Measurements from ENCODE around the gene OR2V2.
A peak's percentile ranks its signal among the peaks of the same experiment; 100 is the strongest.
"Not testable (repeated sequence)": the region's sequence is repeated elsewhere in the genome, so short reads cannot be mapped to it uniquely, and the experiment has no call there.

The OR2V2 gene

DNA sequence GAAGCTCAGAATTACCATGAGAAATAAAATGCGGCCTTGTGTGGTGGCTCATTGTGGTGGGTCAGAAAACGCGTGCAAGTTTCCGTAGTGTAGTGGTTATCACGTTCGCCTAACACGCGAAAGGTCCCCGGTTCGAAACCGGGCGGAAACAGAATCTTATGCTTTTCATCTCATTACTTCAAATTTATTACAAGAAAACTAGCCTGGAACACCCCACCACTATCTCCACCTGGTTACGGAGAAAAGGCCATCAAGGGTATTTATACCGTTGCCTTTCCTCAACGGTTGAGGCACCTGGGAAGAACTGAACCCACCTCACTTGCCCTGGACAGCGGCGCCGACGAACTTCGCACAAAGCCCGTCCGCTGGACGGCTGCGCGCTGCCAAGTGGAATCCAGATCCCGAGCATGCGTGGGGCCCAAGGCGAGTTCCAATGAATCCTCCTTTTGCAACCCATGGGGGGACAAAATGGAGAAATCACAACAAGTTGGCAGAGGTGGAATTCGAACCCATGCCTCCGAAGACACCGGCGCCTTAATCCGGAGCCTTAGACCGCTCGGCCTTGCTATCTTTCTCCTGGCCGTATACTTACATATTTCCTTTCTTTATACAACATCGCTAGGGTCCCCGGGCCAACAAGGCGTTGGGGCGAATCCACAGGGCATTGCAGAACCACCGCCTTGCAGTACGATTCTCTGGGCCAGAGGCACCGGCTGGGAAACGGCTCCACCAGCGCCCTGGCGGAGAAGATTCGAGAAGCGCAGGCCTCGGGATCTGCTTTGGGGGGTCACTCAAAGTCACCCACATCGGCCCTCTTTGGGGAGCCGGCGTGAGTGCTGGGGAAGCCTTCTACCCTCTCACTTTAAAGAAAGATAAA, 16.9 kb downstream of the OR2V2 start:
- Histone ChIP-seq H3K27ac (no peak overlapping the region), H3K4me3 (no peak overlapping the region)

DNA sequence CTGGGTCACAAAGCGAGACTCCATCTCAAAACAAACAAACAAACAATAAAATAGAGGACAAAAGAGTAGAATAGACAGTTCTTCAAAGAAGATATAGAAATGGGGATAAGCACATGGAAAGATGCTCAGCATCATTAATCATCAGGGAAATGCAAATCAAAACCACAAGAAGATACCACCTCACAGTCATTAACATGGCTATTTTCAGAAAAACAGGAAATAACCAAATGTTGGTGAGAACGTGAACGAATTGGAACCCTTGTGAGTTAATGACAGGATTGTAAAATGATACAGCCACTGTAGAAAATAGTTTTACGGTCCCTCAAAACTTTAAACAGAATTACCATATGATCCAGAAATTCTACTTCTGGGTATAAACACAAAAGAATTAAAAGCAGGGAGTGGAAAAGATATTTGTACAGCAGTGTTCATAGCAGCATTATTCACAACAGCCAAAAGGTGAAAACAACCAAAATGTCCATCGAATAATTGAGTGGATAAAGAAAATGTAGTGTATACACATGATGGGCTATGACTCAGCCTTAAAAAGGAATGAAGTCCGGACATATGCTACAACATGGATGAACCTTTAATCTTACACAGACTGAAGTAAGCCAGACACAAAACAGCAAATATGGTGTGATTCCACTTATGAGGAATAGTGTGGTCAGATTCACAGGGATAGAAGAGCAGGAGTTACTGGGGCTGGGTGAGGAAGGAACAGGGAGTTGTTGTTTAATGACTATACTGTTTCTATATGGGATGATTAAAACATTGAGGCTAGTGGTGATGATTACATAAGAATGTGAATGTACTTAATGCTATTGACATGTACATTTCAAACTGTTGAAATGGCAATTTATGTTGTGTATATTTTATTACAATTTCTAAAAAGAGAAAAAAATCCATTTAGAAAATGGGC, 19.7 kb downstream of the OR2V2 start:
- Histone ChIP-seq H3K27ac (no peak overlapping the region), H3K4me3 (no peak overlapping the region)

DNA sequence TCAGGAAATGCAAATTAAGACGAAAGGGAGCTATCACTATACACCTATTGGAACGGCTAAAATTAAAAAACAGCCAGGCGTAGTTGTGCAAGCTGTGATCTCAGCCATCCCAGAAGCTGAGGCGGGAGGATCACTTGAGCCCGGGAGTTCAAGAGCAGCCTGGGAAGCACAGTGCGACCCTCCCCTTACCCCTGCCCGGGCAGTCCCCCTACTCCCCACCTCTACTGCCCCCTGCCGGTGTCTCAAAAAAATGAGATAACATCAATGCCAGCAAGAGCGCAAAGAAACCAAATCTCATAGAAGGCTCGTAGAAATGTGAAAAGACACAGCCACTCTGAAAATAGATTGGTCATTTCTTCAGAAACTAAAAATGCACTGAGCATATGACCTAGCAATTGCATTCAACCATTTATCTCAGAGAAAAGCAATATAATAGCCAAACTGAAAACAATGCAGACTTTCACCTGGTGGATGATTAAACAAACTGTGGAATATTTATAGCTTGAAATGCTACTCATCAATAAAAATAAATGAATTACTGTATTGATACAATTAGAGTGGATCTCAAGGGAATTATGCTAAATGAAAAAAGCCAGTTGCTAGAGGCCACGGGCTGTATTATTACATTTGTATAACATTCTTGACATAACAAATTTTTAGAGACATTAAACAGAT, 20.6 kb downstream of the OR2V2 start:
- H3K4me3 ChIP-seq: no peak overlapping the region
- H3K27ac ChIP-seq: no peak overlapping the region

DNA sequence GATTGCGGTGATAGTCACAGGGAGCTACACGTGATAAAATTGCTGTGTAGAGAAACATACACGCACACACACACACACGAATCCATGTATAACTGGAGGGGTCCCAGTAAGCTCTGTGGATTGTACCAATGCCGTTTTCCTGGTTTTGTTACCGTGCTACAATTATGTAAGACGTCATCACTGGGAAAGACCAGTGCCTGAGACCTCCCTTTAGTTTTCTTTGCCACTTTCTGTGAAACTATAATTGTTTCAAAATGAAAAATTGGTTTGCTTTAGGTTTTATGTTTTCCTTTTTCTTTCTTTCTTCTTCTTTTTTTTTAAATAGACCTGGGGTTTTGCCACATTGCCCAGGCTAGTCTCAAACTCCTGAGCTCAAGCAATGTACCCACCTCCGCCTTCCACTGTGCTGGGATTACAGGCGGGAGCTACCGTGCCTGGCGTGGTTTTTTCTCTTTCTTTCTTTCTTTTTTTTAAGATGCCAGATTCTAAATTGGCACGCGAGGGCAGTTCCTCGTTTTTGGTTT, 21.3 kb downstream of the OR2V2 start:
- Histone ChIP-seq H3K4me3 (no peak overlapping the region), H3K27ac (no peak overlapping the region)

DNA sequence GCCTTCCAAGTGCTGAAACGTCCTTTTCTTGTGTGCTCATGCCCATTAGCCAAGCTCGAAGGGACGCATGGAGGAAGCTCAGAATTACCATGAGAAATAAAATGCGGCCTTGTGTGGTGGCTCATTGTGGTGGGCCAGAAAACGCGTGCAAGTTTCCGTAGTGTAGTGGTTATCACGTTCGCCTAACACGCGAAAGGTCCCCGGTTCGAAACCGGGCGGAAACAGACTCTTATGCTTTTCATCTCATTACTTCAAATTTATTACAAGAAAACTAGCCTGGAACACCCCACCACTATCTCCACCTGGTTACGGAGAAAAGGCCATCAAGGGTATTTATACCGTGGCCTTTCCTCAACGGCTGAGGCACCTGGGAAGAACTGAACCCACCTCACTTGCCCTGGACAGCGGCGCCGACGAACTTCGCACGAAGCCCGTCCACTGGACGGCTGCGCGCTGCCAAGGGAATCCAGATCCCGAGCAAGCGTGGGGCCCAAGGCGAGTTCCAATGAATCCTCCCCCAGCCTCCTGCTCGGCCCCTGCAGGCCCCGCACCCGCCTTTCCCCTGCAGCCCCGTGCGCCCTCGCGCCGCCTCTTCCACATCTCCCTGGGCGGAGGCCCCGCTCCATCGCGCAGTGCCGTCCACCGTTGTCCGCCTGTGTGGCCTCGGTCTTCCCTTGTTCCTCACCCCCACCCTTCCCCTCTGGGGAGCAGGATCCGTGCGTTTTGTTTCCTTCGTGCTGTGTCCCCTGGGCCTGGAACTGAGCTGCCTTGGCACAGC, 22.3 kb downstream of the OR2V2 start:
- H3K4me3 ChIP-seq: peak overlapping the region in 1 of 7 experiments; percentile 23
- H3K27ac ChIP-seq: not testable (repeated sequence)

DNA sequence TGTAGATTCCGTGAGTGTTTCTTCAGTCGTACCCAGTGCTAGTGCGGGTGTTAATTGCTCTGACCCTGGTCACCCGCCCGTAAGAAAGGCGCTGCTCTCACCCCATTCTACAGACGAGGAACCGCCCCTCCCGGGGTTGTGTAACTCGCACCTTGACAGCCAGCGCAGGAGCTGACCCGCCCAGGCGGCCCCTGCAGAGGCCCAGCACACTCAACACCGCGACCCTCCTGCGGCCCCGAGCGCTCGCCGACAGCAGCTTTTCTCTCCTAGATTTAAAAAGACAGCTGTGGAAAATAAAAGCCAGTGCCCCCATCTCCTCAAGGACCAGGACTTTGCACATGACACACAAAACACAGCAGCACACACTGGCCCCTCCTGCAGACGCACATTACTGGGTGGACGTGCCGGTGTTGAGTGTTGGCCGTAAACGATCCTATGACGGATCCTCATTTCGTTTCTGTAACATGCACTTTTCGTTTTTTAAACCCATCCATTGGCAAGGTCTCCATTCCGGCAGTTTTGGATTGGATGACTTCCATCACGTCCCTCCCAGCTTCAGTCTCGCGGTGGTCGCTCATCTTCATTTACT, 22.9 kb downstream of the OR2V2 start:
- Histone ChIP-seq H3K27ac (no peak overlapping the region), H3K4me3 (peak overlapping the region in 1 of 7 experiments; percentile 23)

DNA sequence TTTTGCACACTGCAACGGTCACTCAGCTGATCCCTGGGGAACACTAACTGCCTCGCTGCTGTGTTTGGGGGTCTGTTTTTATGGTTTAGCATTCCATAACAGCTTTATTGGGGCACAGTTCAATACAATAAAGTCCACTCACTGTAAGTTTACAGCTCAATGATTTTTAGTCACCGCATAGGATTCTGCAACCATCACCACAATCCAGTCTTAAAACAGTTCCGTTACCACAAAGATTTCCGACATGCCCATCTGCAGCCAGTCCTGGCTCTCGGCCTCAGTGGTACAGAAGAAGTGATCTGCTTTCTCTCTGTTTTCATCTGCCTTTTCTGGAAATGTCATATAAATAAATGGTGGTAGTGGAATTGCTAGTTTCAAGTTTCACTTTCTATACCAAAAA, 23.6 kb downstream of the OR2V2 start:
- no peak overlapping the region for H3K27ac ChIP-seq
- no peak overlapping the region for H3K4me3 ChIP-seq

DNA sequence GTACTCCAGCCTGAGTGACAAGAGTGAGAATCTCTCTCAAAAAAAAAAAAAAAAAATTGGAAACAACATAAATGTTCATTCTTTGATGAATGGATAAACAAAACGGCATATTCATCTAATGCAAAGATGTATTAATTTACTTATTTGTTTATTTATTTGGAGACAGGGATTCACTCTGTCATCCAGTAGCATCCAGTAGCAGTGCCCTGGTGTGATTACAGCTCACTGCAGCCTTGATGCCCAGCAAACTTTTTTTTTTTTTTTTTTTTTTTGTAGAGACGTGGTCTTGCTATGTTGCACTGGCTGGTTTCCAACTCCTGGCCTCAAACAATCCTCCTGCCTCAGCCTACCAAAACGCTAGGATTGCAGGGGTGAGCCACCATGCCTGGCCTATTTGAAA, 24.4 kb downstream of the OR2V2 start:
- no peak overlapping the region for H3K4me3 ChIP-seq
- no peak overlapping the region for H3K27ac ChIP-seq

DNA sequence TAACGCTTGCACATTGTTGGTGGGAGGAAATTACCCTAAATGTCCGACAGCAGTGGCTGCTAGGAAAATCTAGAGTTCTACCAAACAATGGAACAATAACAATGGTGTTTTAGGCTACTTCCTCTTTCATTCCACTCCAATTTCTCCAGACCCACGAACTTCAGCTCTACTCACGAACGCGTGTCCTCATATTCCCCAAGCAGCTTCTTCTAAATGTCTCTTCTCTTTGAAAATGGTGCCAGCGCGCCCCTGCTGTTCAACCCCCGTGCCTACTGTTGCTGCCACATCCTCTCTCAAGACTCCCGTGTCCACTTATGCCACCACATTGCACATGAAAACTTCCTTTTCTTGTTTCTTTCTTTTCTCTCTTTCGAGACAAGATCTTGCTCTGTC, 25.6 kb downstream of the OR2V2 start:
- peak overlapping the region in 1 of 21 experiments; percentile 14 for H3K27ac ChIP-seq
- H3K4me3 ChIP-seq: no peak overlapping the region

DNA sequence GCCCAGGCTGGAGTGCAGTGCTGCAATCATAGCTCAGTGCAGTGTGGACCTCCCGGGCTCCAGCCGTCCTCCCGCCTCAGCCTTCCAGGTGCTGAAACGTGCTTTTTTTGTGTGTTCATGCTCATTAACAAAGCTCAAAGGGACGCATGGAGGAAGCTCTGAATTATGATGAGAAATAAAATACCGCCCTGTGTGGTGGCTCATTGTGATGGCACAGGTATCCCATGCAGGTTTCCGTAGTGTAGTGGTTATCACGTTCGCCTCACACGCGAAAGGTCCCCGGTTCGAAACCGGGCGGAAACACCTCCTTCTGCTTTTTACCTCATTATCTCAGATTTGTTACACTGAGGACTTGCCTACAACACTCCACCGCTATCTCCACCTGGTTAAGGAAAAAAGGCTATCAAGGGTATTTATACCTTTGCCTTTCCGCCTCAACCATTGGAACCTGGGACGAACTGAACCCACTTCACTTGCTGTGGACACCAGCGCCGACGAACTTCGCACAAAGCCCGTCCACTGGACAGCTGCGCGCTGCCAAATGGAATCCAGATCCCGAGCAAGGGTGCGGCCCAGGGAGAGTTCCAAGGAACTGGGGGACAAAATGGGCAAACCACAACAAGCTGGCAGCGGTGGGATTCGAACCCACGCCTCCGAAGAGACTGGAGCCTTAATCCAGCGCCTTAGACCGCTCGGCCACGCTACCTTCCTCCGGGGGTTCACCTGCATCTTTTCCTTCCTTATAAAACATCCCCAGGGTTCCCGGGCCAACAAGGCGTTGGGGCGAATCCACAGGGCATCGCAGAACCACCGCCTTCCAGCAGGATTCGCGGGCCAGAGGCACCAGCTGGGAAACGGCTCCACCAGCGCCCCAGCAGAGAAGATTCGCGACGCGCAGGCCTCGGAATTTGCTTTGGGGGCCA, 26.3 kb downstream of the OR2V2 start:
- no peak overlapping the region for H3K4me3 ChIP-seq

DNA sequence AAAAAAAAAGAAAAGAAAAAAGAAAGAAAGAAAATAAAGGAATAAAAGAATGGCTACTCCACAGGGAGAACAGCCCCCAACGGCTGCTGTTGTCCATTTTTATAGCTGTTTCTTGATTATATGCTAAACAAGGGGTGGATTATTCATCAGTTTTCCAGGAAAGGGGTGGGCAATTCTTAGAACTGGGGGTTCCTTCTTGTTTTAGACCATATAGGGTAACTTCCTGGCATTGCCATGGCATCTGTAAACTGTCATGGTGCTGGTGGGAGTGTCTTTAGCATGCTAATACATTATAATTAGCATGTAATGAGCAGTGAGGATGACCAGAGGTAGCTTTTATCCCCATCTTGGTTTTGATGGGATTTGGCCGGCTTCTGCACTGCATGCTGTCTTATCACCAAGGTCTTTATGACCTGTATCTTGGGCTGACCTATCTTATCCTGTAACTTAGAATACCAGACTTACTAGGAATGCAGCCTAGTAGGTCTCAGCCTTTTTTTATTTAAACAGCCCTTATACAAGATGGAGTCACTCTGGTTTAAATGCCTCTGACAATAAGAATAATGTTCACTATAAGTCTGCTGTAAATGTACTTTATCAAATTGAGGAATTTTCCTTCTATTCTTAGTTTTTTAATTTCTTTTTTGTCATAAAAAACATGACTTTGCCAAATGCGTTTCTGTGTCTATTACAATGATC, 29.0 kb downstream of the OR2V2 start:
- Histone ChIP-seq H3K27ac (no peak overlapping the region), H3K4me3 (no peak overlapping the region)

More for the DNA sequence above, 26.3 kb downstream of the OR2V2 start:
- H3K27ac ChIP-seq: peak overlapping the region in 1 of 21 experiments; percentile 14

DNA sequence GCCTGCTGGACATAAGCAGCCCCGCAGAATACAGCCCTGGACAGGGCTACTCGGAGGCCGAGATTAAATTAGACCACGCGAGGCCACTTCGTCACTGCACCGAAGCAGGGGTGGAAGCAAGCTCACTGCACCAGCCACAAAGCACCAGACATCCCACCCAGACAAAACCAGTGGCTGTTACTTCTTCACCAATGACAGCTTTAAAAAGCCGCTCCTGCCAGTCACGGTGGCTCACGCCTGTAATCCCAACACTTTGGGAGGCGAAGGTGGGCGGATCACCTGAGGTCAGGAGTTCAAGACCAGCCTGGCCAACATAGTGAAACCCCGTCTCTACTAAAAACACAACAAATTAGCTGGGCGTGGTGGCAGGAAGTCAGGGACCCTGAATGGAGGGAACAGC, 30.2 kb downstream of the OR2V2 start:
- not testable (repeated sequence) for H3K27ac ChIP-seq, H3K4me3 ChIP-seq

DNA sequence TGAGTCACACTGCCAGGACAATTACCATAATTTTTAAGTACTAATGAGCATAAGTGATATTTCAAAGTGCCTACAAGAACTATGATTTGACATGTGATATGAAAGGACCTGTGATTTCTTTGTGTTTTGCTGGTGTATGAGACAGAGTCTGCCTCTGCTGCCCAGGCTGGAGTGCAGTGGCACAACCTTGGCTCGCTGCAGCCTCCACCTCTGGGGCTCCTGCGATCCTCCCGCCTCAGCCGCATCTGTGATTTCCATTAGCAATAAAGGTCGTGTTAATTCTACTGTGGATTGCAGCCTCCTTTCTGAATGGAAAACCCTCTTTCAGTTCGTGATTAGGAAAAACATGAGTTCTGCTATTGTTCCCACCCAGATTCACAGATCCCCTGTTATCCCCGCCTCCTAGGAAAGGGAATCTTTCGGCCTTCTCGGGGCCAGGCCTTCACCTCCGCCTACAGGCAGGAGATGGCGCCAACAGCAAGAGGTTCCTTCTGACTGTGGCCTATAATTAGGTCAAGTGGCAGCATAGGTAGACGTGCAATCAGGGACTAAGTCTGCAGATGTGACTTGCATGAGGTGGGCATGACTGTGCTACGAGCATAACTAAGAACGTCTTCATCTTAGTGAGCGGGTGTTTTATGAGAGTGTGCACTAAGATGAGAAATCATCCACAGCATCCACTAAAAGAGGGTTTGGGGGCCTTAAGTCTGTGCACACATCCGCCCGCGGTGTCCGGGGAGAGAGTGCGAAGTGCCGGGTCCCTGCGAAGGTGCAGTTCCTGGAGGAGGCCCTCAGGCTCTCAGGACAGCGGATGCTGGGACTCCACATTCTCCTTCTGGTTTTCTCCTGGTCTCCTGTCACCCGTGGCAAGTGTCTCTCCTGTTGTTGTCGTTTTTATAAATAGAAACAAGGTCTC, 34.5 kb downstream of the OR2V2 start:
- Histone ChIP-seq H3K27ac (no peak overlapping the region), H3K4me3 (no peak overlapping the region)

DNA sequence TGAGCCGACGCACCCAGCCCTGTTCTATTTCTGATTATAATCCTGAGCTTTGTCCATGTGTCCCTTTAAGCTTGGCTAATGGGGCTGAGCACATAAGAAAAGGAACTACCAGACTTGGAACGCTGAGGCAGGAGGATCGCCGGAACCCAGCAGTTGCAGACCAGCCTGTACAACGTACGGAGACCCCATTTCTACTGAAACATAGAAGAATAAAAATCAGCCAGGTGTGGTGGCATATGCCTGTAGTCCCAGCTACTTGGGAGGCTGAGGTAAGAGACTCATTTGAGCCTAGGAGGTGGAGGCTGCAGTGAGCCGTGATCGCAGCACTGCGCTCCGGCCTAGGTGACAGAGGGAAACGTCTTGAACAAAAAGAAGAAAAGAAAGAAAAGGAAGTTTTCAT, 35.3 kb downstream of the OR2V2 start:
- Histone ChIP-seq H3K27ac (no peak overlapping the region), H3K4me3 (no peak overlapping the region)

DNA sequence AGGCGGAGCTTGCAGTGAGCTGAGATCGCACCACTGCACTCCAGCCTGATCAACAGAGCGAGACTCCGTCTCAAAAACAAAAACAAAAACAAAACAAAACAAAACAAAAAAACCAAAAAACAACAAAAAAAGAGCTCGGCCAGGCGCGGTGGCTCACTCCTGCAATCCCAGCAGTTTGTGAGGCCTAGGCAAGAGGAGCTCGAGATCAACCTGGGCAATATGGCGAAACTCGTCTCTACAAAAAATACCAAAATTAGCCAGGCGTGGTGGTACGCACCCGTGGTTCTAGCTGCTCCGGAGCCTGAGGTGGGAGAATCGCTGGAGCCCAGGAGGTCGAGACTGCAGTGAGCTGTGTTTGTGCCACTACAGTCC, 37.4 kb downstream of the OR2V2 start:
- Histone ChIP-seq H3K4me3 (peak overlapping the region; percentile 36 to 51 (median 50)), H3K27ac (peak overlapping the region in 8 of 21 experiments; percentile 4 to 82 (median 43))

DNA sequence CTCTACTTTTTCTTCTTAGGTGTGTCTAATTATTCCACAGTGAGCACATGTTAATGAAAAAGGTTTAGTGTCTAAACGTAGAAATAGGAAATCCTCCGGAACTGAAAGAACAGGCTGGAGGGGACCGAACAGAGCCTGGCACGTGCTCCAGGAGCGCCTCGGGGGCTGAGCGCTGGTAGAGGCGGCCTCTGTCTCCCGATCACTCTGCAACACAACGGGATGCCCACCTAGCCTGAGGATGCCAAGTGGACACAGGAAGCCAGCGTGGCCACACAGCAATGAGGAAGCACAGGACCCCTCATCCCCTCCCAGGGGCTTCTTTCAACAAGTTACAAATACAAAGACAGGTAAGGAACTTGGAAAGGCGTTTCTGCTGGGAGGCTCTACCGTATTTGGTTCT, 38.2 kb downstream of the OR2V2 start:
- no peak overlapping the region for H3K4me3 ChIP-seq
- H3K27ac ChIP-seq: no peak overlapping the region

Data from skin epidermis (tissue), 12 donors.